ENCODE measurements around the gene TREM2.
"Not testable (repeated sequence)": the region's sequence is repeated elsewhere in the genome, so short reads cannot be mapped to it uniquely, and the experiment has no call there.

Gene TREM2

DNA sequence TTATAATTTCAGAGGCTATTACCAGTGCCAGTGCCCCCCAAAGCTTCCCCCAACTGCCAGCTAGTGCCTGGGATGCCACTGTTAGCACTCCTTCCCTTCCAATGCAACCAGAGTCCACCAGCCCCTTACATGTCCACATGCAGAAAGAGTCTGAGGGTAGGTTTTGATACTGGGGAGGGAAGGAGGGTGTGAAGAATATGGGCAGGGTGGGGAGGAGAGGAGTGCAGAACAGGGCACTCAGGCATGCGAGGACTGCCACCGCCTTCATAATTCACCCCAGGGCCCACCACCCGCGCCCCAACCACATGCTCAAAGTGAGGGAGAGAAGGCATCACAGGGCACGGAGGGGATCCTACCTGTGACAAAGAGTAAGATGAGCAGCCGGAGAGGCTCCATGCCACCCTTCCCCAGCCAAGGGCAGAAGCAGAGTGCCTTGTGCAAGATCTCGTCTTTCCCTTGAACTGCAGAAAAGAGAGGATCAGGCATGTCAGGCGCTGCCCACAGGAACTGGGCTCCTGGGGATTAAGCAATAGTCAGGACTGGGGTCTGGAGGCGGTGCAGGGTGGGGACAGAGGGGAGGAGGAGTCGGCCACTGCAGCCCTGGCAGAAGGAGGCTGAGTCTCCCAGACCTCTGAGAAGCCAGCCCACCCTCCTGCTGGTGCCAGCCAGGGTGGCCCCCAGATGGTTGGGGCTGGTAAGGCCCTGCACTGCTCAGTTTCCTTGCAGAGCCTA is at the start of gene TREM2:
TSS of gene TREM2 (minus strand) at position 430 of the 732 bp plus-strand sequence. CDS start at position 396, 34 bp downstream.
- peak in 1 of 51 donors; percentile 7 for DNase-seq

DNA sequence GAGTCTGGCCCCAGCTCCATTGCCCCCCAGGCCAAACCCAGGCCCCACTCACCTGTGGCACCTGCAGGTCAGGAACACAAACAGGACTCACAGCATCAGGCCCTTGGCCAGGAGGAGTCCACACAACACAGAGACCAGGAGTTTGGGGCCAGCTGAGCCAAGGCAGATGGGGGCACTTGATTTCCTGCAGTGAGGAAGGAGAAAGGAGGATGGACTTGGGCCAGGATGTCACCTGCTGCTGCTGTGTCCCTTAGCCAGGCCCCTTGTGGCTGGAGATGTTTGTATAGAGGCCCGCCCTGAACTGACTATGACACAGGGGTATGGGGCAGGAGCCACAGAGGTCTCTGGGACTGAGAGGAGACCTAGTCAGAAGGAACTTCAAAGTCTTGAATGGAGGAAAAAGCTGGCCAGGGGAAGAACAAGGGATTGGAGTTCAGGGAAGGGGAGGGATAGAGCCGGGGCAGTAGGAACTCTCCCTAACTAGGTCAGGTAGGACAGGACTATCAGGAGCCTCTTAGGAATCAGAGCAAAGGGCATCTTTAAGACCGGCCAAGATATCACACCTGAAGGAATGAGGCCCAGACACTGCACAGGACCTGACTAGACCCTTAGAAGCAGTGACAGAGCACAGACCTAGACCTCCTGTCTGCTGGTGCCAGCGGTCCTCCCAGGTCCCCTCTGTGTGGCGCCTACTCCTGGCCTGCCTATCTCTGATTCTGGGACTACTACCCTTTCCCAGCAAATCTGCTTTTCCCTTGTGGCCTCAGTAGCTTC is 46.8 kb upstream of the TREM2 start:
- no peak for DNase-seq

DNA sequence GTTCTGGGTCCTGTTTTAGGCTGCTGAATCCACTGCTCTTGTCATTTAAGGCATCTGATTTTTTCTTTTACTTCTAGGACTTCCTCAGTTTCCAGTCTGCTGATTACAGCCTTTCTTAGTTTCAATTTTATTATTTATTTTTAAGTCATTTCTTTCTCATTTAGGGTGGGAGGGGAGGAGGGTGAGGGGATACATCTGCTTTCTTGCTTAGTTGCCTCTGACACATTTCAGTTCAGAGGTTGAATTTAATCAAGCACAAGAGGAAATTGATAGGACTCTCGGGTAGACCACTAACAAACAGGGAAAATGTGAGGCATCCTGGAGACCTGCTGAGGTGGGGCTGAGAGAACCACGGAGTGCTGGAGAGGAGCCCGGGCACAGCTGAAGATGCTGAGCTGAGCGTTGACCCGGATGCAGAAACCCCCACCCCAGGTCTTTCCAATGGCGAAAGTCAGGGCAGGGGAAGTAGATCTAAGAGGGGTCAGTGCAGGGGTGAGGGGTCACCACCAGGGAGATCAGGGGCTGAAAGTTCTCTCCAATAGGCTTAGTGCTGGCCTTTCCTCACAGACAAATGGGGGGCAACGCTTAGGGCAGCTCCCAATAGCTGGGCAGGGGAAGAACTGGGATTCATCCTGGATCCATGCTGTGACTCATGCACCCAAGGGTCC is 45.7 kb upstream of the TREM2 start:
- no peak for DNase-seq

DNA sequence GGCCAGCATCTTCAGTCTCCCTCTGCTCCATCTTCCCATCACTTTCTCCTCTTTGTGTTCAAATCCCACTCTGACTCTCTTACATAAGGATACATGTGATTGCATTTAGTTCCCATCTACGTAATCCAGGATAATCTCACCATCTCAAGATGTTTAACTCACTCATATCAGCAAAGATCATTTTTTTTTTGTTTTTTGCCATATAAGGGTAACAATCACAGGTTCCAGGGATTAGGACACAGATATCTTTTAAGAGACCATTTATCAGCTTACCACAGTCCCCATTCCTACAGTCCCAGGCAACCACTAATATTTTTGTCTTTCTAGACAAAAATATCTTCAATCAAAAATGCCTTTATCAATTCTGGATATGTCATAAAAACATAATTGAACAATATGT is 41.2 kb upstream of the TREM2 start:
- DNase-seq, result no peak

DNA sequence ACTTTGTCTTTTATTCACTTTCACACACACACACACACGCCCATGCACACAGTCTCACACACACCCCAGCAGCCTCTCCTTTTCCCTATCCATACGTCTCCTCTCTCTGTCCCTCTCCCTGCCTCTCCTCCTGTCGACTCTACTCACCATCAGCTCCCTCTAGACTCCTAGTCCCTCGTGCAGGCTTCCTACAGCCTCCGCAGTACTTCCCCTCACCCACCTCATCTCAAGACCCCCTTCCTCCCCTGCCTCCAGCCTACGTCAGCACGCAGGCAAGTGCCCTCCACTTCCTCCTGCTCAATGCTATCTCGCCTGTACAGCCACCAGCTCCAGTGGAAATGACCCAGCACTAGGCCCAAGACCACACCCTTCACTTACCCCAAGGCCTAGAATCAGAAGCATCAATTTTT is 38.9 kb upstream of the TREM2 start:
- no peak for DNase-seq

DNA sequence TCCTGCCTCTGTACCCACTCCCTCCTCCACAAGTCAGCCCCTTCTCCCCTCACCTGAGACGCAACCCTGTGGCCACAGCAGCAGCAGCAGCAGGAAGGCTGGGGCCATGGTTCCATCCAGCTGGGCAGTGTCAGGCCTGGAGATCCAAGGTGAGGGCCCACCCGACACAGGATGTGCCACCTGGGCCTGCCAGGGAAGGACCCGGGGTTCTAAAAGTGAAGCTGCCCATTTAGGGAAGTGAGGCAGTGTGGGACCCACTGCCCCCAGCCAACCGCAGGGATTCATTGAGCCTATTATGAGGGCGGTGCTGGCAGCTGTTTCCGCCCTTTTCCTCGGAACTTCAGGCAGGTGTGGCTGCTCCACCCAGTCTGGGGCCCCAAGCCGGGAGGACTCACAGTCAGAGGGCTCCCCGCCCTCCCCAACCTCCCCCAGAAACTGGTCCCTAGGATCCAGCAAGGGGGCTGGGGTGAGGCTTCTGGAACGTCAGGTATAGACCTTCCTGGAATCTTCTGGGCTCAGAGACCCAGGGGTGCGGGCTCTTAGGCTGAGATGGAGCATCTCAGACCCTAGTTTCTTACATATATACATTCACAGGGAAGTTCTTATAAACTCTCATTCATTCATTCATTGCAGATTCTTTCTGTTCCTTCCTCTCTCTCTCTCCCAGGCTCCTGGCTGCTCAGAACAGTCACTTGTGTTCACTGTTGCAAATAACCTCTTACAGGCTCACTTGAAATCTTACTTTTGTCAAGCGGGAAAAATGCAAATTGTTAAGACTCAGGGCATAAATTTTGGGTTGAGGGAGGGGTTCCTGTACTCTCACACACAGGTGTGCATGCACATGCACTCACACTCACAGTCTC is 38.2 kb upstream of the TREM2 start, which contains the start of gene TREML2:
TSS of gene TREML2 (minus strand) at position 249 of the 863 bp plus-strand sequence. CDS start at position 108, 141 bp downstream.
- no peak for DNase-seq

DNA sequence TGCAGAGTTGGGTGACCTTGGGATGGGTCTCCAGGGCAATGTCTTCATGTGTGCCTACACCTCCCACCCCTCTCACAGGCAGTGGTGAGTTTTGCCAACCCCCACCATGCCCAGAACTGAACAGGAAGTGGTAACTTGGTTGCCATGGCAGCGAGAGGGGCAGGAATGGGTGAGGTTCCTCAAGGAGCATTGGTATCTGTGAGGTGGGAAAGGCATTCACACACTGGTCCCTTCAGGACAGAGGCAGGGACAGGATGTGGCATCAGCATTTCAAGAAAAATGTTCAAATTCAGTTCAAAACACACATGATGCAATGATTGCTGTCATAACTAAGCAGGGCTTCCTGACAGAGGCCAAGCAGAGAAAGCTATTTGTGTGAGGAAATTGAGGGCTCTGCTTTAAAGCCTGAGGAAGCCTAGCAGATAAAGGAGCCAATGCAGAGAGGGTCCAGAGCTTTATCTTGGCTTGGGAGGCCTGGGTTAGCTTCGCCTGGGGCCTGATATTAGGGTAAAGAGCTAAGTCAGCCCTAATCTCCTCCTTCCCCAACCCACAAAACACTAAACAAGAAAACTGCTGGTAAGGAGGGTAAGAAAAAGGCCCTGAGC is 37.5 kb upstream of the TREM2 start:
- peak in 4 of 51 donors; percentile 6 to 15 (median 10) for DNase-seq

DNA sequence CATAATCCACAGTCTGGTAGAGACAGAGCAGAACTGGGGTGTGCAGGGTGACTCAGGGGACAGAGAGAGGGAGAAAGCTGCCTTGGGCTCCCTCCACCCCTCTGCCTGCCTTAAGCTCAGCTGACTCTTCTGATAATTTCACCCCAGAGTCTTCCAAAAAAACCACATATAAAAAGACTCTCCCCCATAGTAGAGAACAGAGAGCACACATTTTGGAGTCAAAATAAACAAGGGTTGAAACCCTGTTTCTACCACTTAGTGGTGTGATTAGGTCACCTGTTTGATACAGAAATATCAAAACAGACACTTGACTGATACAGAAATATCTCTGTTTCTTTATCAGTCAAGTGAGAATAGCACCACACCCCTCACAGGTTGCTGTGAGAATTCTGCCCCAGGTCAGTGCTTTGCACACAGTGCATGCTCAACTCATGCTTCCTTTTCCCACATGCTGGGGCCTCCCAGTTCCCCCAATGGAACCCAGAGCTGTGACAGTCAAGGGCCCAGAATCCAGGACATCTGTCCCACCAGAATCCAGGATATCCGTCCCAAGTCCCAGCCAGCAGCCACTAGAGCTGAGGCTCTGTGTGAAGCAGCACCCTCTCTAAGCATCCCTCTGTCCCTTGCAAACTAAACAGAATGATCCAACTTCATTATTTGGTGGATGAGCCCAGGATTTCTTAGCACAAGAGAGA is 36.8 kb upstream of the TREM2 start:
- DNase-seq, result no peak

DNA sequence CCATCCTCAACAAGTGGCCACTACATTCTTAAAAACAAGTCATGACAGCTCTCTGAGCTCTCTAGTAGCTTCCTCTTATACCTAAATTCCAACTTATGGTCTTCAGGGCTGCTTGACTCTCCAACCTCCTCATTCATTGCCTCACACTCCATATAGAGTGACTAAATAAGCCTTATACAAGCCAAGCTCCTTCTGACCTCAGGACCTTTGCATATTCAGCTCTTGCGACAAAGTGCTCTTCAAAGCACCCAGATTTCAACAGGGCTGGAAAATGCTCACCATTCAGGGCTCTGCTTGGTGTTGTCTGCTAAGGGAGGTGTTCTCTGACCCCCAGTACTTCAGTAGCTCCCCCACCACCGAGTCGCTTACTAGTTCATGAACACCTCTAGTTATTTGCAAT is 34.3 kb upstream of the TREM2 start:
- DNase-seq, result no peak

DNA sequence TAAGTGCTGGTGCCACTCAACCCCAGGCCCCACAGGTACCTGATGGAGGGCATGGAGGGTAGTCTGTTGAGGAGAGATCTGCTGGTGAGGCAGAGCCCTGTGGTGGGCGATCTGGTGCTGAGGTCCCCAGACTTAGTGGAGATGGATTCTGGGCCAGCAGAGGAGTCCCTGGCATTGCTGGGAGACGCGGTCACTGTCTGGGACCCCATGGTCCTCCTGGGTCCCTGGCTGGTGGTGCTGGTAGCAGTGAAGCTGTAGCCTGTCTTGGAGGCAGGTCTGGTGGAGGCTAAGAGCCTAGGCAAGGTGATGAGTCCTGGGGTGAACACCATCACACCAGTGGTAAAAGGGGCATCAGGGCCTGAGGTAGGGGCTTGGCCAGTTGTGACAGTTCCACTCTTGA is 31.5 kb upstream of the TREM2 start:
- DNase-seq, result no peak

DNA sequence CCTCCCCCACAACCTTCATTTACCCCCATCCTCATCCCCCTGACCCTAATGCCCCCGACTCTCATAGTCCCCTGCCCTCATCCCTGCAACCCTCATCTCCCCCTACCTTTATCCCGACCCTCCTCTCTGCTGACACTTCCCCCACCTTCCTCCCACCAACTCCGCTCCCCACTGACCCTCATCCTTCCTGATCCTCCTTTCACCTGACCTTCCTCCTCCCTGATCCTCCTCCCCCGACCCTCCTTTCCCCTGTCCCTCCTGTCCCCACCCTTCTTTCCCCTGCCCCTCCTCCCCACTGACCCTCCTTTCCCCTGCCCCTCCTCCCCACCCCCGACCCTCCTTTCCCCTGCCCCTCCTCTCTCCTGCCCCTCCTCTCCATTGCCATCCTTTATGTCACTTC is 31.0 kb upstream of the TREM2 start:
- no peak for DNase-seq

DNA sequence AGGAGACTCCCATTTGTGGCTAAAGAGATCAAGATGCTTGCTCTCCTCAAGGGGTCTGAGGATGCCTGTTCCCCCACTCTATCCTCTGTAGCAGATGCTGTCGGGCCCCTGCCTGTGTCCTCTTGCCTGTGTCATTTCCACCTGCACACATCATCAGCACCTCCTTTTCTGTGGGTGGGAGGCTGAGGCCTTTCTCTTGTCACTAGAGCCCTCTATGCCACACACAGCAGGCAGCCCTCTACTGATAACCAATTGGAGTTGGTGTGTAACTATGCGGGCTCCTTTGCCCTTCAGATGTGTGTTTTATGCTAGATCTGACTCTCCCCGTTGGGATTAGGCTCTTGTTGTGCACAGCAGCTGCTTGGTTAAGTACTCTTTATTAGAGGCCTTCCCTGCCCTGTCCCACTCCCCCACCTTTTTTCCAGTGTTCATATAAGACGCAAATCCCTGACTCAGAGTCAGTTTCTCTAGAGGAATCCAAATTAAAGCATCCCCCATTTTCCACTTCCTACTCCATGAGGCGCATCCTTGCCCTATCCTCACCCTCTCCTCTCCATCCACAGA is 30.3 kb upstream of the TREM2 start:
- no peak for DNase-seq

DNA sequence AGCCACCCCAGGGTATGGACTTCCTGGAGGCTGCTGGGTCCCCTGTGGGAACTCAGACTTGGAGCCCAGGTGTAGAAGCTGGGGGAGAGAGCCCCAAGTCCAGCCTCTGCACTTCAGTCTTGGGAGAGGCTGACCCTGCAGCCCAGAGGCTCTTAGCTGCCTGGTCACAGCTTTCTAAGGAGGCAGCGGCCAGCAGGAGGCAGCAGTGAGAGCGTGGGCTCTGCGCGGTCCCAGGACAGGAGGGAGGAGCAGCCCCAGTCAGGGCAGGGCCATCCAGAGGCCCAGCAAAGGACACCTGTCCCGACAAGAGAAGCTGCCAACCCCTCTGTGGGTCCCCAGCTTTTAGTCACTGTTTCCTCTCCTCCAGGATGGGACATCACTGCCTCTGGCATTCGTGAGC is 28.7 kb upstream of the TREM2 start:
- DNase-seq, result no peak

DNA sequence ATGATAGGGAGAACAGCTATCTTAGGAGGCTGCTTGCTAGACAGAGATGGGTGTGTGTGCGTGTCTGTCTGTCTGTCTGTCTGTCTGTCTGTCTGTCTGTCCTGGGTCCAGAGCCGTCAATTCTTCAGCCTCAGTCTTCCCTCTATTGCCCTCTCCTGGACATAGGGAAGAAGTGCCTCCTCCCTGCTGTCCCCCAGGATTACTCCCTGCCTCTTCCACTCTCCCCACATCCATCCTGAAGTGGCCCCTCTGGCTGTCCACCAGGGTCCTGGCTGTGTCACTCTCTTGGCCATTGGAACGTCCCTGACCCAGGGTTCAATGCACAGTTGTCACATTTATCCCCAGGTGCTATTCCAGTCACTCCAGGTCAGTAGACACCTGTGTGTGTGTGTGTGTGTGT is 27.9 kb upstream of the TREM2 start:
- no peak for DNase-seq

DNA sequence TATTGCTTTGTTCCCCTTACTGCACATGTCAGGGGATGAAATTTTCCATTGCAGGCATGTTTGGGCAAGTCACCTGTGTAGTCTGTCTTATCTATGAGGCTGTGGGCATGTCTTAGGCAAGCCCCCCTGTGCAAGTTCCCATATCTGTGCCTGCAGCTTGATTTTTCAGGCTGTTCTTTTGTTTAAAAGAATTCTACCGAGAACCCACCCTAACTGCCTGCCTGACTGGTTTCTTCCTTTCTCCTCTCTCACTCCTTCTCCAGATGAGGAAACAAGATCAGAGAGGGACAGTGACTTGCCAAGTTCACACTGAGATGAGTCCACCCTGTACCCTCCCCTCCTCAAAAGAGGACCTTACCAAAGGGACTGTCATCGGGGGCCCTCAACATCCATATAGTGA is 27.1 kb upstream of the TREM2 start:
- no peak for DNase-seq

DNA sequence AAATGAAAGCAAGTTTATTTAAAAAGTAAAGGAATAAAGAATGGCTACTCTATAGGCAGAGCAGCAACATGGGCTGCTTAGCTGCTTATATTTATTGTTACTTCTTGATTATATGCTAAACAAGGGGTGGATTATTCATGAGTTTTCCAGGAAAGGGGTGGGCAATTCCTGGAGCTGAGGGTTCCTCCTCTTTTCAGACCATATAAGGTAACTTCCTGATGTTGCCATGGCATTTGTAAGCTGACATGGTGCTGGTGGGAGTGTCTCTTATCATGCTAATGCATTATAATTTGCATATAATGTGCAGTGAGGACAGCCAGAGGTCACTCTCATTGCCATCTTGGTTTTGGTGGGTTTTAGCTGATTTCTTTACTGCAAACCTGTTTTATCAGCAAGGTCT is 26.1 kb upstream of the TREM2 start:
- DNase-seq, result not testable (repeated sequence)

DNA sequence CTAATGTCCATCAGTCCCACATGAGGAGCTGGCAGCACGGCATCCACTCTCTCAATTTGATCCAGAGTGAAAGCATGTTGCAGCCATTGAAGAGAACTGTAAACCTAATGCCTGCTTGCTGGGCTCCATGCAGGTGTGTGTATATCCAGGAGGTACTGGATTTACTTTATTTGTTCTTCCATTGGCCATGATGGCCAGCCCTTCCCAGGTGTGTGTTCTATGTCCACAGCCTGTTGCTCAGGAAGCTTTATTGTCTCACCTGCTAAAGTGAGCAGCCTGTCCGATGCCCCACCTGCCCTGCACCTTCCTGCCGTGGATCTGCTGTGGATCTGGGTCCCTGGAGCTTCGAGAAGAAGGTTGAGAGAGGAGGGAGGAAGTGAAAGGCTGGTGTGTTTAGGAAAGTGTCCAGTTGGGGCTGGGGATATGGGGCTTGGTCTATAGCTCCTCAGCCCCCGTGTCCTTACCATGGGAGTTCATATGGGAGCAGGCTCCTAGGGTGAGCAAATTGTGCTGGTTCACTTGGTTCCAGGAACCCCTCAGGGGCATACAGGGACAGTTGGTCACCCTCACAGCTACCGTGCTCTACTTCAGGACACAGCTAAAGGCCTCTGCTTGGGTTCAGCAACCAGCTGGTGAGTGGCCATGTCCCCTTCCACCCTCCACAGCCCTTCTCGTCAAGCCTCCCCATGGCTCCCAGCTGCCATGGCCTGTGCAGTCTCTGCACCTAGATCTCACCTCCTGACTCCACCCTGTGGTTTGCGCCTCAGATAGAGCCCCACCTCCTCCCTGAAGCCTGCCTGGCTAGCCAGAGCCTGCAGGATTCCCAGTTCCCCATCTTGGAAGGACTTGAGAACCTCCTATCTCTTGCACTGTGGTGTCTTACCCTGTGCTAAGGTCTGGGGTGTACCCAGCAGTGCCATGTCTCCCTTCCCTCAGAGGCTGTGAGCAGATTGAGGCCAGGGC is 25.3 kb upstream of the TREM2 start:
- DNase-seq, result no peak

DNA sequence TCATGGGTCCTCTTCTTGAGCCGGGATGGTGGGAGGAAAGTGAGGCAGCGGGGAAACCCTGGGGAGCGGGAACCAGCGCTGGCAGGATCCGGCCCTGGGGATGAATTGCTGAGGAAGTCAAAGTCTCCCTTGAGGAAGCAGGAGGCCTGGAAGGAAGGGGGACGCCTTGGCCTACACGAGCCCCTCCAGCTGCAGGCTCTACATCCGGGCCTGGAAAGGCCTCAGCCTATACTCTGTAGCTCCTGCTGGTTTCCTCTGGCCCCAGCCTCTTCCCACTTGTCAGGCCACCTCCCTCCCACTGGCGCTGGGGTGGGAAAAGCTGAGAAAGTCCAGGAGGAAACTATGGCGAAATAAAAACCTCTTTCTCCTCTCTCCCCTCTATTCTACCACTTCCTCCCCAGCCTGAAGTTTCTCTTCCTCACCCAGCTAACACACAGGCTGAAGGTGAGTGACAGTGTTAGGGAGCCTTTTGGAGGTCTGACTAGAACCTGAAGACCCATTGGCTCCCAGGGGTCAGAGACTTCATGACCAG is 23.2 kb upstream of the TREM2 start:
- DNase-seq, result no peak
